SK-N-SH (cell line): Measurements from ENCODE around the gene PIP5K1C. TPM values are rescaled to one million over a fixed set of nuclear protein-coding genes. Genes with fewer than 3 reads are reported as not detected.

Experiments used
- CTCF ChIA-PET: fragments of 300-600, 350-600 bp; formaldehyde crosslinking; extraction: SDS; loops from one replicate; lab custom pipeline; 2021; lab: Yijun Ruan, JAX
- POLR2A ChIA-PET: fragments of 350-600 bp; sonication (Branson Sonifier 250); formaldehyde crosslinking; extraction: SDS; loops from one replicate; lab custom pipeline; 2020; ENCODE audit warnings: antibody characterized with exemption, inconsistent platforms; lab: Yijun Ruan, JAX
- DNase-seq: peaks from one replicate; pipeline ENCODE4 v3.0.0; 2012
- H2AFZ ChIP-seq: fragments of 200-600 bp; sonication (generic); 2 replicates; pipeline ENCODE4 v1.8.1; 2016; ENCODE audit warnings: antibody characterized with exemption, mild to moderate bottlenecking, low read depth
- H3F3A ChIP-seq: fragments of 200-600 bp; sonication (generic); replicated peaks from 2 replicates; pipeline ENCODE3; 2016; ENCODE audit warnings: antibody characterized with exemption, mild to moderate bottlenecking; ENCODE audit not compliant: insufficient read depth
- H3K27ac ChIP-seq, 2 experiments: fragments of 200-500 bp in 1 of 2; fragments of 200-600 bp in 1 of 2; sonication (Bioruptor generic) in 1 of 2; sonication (generic), shearing (Covaris generic) in 1 of 2; 2 replicates each; pipeline versions ENCODE4 v1.5.1 to v1.6.1; 2014 to 2016; ENCODE audit warnings: low read depth in 2 of 2, inconsistent platforms in 1 of 2, low read length in 1 of 2, mild to moderate bottlenecking in 1 of 2, mixed read lengths in 1 of 2
- H3K27me3 ChIP-seq: fragments of 200-600 bp; sonication (generic), shearing (Covaris generic); 2 replicates; pipeline ENCODE4 v1.6.1; 2016; ENCODE audit warnings: mixed run types; ENCODE audit not compliant: insufficient read depth
- H3K36me3 ChIP-seq, 2 experiments: fragments of 200-500 bp in 1 of 2; fragments of 200-600 bp in 1 of 2; sonication (Bioruptor generic) in 1 of 2; sonication (generic) in 1 of 2; replicated peaks in 1 of 2; 2 replicates each; pipeline versions ENCODE3 to v1.5.1; 2014 to 2016; ENCODE audit warnings: low read length in 1 of 2, mild to moderate bottlenecking in 1 of 2; ENCODE audit not compliant: insufficient read depth in 2 of 2, control insufficient read depth in 1 of 2
- H3K4me1 ChIP-seq, 2 experiments: fragments of 200-500 bp in 1 of 2; fragments of 200-600 bp in 1 of 2; sonication (Bioruptor generic) in 1 of 2; sonication (generic), shearing (Covaris generic) in 1 of 2; 2 replicates each; pipeline versions ENCODE4 v1.5.1 to v1.6.1; 2014 to 2016; ENCODE audit warnings: low read depth in 1 of 2, low read length in 1 of 2, mixed run types in 1 of 2; ENCODE audit not compliant: insufficient read depth in 2 of 2, control insufficient read depth in 1 of 2
- H3K4me2 ChIP-seq: fragments of 200-600 bp; sonication (generic), shearing (Covaris generic); 2 replicates; pipeline ENCODE4 v1.6.1; 2017; ENCODE audit warnings: mixed run types
- H3K4me3 ChIP-seq, 2 experiments: fragments of 200-500 bp in 1 of 2; fragments of 200-600 bp in 1 of 2; sonication (Bioruptor generic) in 1 of 2; sonication (generic), shearing (Covaris generic) in 1 of 2; 2 replicates each; pipeline versions ENCODE4 v1.5.1 to v1.8.1; 2014 to 2016; ENCODE audit warnings: low read depth in 2 of 2, inconsistent platforms in 1 of 2, low read length in 1 of 2, mild to moderate bottlenecking in 1 of 2, mixed read lengths in 1 of 2, moderate library complexity in 1 of 2
- H3K79me2 ChIP-seq: fragments of 200-600 bp; sonication (generic); 2 replicates; pipeline ENCODE4 v1.8.1; 2017; ENCODE audit warnings: mild to moderate bottlenecking; ENCODE audit not compliant: insufficient read depth
- H3K9ac ChIP-seq: fragments of 200-600 bp; sonication (generic); 2 replicates; pipeline ENCODE4 v1.6.1; 2017; ENCODE audit warnings: mixed run types
- H3K9me2 ChIP-seq: fragments of 200-600 bp; sonication (generic); 2 replicates; pipeline ENCODE4 v1.6.1; 2017; ENCODE audit warnings: mixed run types
- H3K9me3 ChIP-seq: fragments of 200-600 bp; sonication (generic); 2 replicates; pipeline ENCODE4 v1.6.1; 2017; ENCODE audit warnings: mixed run types, mild to moderate bottlenecking, moderate library complexity
- H4K20me1 ChIP-seq: fragments of 200-600 bp; sonication (generic); 2 replicates; pipeline ENCODE4 v1.6.1; 2017; ENCODE audit warnings: mild to moderate bottlenecking, mixed run types; ENCODE audit not compliant: insufficient read depth
- CHD2 ChIP-seq: fragments of 150-350 bp; IDR thresholded peaks from 2 replicates; pipeline ENCODE4 v1.6.1; 2018; ENCODE audit warnings: low read length; ENCODE audit not compliant: partially characterized antibody
- ELF1 ChIP-seq: IDR thresholded peaks from 2 replicates; pipeline ENCODE4 v1.4.0; 2012
- FOSL2 ChIP-seq: IDR thresholded peaks from 2 replicates; pipeline ENCODE4 v1.4.0; 2012; ENCODE audit warnings: low read depth, mild to moderate bottlenecking, moderate library complexity, borderline replicate concordance
- FOXM1 ChIP-seq: IDR thresholded peaks from 2 replicates; pipeline ENCODE4 v1.4.0; 2012; ENCODE audit warnings: low read depth, mild to moderate bottlenecking
- GATA2 ChIP-seq: sonication (generic); formaldehyde crosslinking; IDR thresholded peaks from 2 replicates; pipeline ENCODE4 v1.5.0; 2020; ENCODE audit warnings: mild to moderate bottlenecking, missing genetic modification reagents
- IRF3 ChIP-seq: fragments of 150-350 bp; IDR thresholded peaks from 2 replicates; pipeline ENCODE4 v1.6.1; 2016; ENCODE audit warnings: mild to moderate bottlenecking, low read depth, low read length
- MAX ChIP-seq: IDR thresholded peaks from 2 replicates; pipeline ENCODE4 v1.4.0; 2012; ENCODE audit warnings: low read depth
- MEF2A ChIP-seq: IDR thresholded peaks from 2 replicates; pipeline ENCODE4 v1.4.0; 2012; ENCODE audit warnings: low read depth, borderline replicate concordance
- NFIC ChIP-seq: IDR thresholded peaks from 2 replicates; pipeline ENCODE4 v1.4.0; 2012; ENCODE audit warnings: borderline replicate concordance
- NRF1 ChIP-seq: IDR thresholded peaks from 2 replicates; pipeline ENCODE4 v1.6.1; 2012; ENCODE audit warnings: low read depth, mild to moderate bottlenecking, low read length
- RFX5 ChIP-seq: IDR thresholded peaks from 2 replicates; pipeline ENCODE4 v1.6.1; 2012; ENCODE audit warnings: mild to moderate bottlenecking, improper control_type of control experiment, low read length
- SIN3A ChIP-seq: IDR thresholded peaks from 2 replicates; pipeline ENCODE4 v1.6.1; 2012; ENCODE audit warnings: low read depth, mild to moderate bottlenecking, low read length, moderate library complexity, borderline replicate concordance
- SMC3 ChIP-seq: IDR thresholded peaks from 2 replicates; pipeline ENCODE4 v1.6.1; 2012; ENCODE audit warnings: low read depth, low read length, improper control_type of control experiment
- TAF1 ChIP-seq: IDR thresholded peaks from 2 replicates; pipeline ENCODE4 v1.6.1; 2012; ENCODE audit warnings: low read depth, mild to moderate bottlenecking, low read length, moderate library complexity, borderline replicate concordance
- USF1 ChIP-seq: IDR thresholded peaks from 2 replicates; pipeline ENCODE4 v1.4.0; 2012; ENCODE audit warnings: low read depth, borderline replicate concordance
- YY1 ChIP-seq: IDR thresholded peaks from 2 replicates; pipeline ENCODE4 v1.4.0; 2012; ENCODE audit warnings: low read depth, mild to moderate bottlenecking
- ZBTB33 ChIP-seq: IDR thresholded peaks from 2 replicates; pipeline ENCODE4 v1.4.0; 2012; ENCODE audit warnings: low read depth, borderline replicate concordance
- WGBS: methylation state at CpG from one replicate; pipeline ENCODE4 v1.1.6; 2017; ENCODE audit warnings: low lambda C conversion rate; 5-methylcytosine and 5-hydroxymethylcytosine counted together
- polyA plus RNA-seq, 3 experiments: library from polyadenylated mRNA; depleted of rRNA; stranded (reverse); fragments of >200 nt; gene quantifications; 2 replicates each; pipeline ENCODE4 v1.2.3, GENCODE V29; 2012
- TF ChIP-seq, protein P1 (sequence below): IDR thresholded peaks from 2 replicates; pipeline ENCODE4 v1.6.1; 2012; ENCODE audit warnings: mild to moderate bottlenecking, low read depth, low read length, moderate library complexity
- TF ChIP-seq, protein P2 (sequence below): fragments of 150-350 bp; IDR thresholded peaks from 2 replicates; pipeline ENCODE4 v1.6.1; 2017; ENCODE audit warnings: antibody characterized with exemption, low read length, low read depth, borderline replicate concordance

PIP5K1C gene
- polyA plus RNA-seq, 1 of the 3 experiments (the other 2 are of a cell fraction), result 12.3 TPM

DNA sequence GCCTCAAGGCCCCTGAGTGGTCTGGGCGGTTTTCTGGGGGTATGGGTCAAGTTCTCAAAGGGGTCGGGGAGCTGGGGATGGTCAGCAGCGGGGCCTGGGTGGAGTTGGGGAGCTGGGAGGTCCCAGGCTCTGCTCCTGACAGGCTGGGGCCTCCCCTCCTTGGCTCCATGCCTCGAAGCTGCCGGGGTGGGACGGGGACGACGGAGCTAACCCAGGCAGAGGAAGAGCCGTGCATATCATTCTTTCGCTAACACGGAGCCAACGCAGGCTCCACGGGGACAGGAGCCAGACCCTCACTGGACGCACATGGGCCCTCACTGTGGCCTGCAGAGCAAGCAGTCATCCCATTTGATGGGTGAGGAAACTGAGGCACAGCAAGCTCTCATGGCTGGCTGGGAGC is 47.8 kb downstream of the PIP5K1C start:
- Histone ChIP-seq H3K9me2 (no peaks in the 10 kb centered on the region), H3K9ac (no peak overlapping the region), H3K4me2 (no peak overlapping the region), H3K27me3 (no peaks in the 10 kb centered on the region), H2AFZ (no peak overlapping the region), H3K27ac (no peak overlapping the region), H4K20me1 (no peaks in the 10 kb centered on the region), H3K4me3 (no peak overlapping the region), H3F3A (no peaks in the 10 kb centered on the region), H3K79me2 (no peaks in the 10 kb centered on the region), H3K4me1 (peaks cover 0 to 6% of the 10 kb centered on the region in 2 experiments; a peak in 1 of 4 replicates), H3K36me3 (peaks cover 6 to 21% of the 10 kb centered on the region in 2 experiments), H3K9me3 (no peaks in the 10 kb centered on the region)
- ChIA-PET CTCF (interaction anchor here (0.7 to 1.5 kb wide), 3 partner anchors 14 to 48 kb away, joined by 3 to 4 read pairs (median 3); partner anchors contain the start of gene PIP5K1C), POLR2A (no interaction called here)
- 100% methylated on average over 1 of the region's 14 CpGs for WGBS
- no peak for DNase-seq
- no peak for TF ChIP-seq SMC3

DNA sequence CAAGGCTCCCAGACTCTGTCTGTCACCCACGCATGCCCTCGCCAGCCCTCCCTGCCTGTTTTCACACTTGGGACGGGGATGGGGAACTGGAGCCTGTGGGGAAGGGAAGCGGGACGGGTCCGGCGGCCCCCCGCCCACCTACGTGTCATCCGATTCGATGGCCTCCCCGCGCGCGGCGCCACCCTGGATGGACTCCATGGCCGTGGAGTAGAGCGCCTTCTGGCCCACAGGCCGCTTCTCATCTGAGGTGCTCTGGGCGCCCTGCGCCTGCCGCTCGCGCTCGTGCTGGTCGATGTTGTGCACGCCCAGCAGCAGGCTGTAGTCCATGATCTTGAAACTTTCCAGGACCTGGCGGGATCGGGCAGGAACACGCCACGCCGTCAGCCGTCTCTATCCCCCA is 48.6 kb downstream of the PIP5K1C start:
- DNase-seq, result no peak
- Histone ChIP-seq H3K4me3 (no peak overlapping the region), H3K27me3 (no peaks in the 10 kb centered on the region), H3K9me2 (no peaks in the 10 kb centered on the region), H4K20me1 (no peaks in the 10 kb centered on the region), H3K9me3 (no peaks in the 10 kb centered on the region), H3K4me2 (no peak overlapping the region), H3K27ac (no peak overlapping the region), H3K79me2 (no peaks in the 10 kb centered on the region), H3K36me3 (peaks cover 6 to 21% of the 10 kb centered on the region in 2 experiments), H3K9ac (no peak overlapping the region), H3F3A (no peaks in the 10 kb centered on the region), H3K4me1 (peaks cover 0 to 6% of the 10 kb centered on the region in 2 experiments; a peak in 1 of 4 replicates), H2AFZ (no peak overlapping the region)
- ChIA-PET POLR2A (no interaction called here), CTCF (no interaction called here)
- TF ChIP-seq NRF1 (no peak), ELF1 (no peak), SIN3A (no peak), GATA2 (no peak), ZBTB33 (no peak), TAF1 (no peak), FOXM1 (no peak), IRF3 (no peak), MAX (no peak), RFX5 (no peak), CHD2 (no peak), YY1 (no peak), MEF2A (no peak), NFIC (no peak), USF1 (no peak), FOSL2 (no peak)
- TF ChIP-seq, protein P1, sequence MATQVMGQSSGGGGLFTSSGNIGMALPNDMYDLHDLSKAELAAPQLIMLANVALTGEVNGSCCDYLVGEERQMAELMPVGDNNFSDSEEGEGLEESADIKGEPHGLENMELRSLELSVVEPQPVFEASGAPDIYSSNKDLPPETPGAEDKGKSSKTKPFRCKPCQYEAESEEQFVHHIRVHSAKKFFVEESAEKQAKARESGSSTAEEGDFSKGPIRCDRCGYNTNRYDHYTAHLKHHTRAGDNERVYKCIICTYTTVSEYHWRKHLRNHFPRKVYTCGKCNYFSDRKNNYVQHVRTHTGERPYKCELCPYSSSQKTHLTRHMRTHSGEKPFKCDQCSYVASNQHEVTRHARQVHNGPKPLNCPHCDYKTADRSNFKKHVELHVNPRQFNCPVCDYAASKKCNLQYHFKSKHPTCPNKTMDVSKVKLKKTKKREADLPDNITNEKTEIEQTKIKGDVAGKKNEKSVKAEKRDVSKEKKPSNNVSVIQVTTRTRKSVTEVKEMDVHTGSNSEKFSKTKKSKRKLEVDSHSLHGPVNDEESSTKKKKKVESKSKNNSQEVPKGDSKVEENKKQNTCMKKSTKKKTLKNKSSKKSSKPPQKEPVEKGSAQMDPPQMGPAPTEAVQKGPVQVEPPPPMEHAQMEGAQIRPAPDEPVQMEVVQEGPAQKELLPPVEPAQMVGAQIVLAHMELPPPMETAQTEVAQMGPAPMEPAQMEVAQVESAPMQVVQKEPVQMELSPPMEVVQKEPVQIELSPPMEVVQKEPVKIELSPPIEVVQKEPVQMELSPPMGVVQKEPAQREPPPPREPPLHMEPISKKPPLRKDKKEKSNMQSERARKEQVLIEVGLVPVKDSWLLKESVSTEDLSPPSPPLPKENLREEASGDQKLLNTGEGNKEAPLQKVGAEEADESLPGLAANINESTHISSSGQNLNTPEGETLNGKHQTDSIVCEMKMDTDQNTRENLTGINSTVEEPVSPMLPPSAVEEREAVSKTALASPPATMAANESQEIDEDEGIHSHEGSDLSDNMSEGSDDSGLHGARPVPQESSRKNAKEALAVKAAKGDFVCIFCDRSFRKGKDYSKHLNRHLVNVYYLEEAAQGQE, result no peak
- TF ChIP-seq, protein P2, sequence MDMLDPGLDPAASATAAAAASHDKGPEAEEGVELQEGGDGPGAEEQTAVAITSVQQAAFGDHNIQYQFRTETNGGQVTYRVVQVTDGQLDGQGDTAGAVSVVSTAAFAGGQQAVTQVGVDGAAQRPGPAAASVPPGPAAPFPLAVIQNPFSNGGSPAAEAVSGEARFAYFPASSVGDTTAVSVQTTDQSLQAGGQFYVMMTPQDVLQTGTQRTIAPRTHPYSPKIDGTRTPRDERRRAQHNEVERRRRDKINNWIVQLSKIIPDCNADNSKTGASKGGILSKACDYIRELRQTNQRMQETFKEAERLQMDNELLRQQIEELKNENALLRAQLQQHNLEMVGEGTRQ, result no peak
- WGBS, result 100% methylated on average over 13 of the region's 33 CpGs
